AML-193 (cell line): ENCODE data around the gene ZNF620.
"Not testable (repeated sequence)": the region's sequence is repeated elsewhere in the genome, so short reads cannot be mapped to it uniquely, and the experiment has no call there.

Experiments
- DNase-seq, 2 experiments: peaks; one replicate each; lab custom pipeline; 2025; lab: John Stamatoyannopoulos, UW

ZNF620 gene

GRCh38 chr3:40502034-40502433, 3.8 kb upstream of the ZNF620 start:
- DNase-seq: no peak

- DNase-seq: peak in 1 of 2 experiments; percentile 3
Observed at GRCh38 chr3:40504636-40505430, 1.0 kb upstream of the ZNF620 start.

DNA sequence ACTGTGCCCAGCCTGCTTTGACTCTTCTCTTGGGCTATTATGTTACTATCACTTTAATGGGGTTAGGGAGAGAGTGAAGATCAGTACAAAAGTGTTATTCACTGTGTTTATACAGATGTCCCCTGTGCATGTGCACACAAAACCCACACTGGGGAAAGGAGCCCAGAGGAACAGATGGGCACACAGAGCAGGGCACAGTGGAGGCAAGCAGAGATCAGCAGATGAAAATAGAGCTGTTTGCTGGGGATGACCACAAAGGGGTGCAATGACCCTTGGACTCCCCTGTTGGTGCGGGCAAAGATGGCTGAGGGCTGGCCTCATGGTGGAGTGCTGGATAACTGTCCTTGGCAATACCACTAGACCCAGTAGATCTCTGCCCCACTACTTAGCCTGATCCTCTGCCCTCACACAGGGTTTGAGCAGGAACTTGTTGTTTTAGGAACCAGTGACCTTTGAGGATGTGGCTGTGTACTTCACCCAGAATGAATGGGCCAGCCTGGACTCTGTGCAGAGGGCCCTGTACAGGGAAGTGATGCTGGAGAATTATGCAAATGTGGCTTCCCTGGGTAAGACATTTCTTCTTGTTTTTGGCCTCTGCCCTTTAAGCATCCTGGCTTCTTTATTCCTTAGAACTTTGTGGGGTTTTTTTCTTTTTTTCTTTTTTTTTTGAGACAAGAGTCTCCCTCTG, 5.3 kb downstream of the ZNF620 start:
- DNase-seq: no peak

GRCh38 chr3:40516201-40516600, 10.4 kb downstream of the ZNF620 start:
- DNase-seq: no peak

DNA sequence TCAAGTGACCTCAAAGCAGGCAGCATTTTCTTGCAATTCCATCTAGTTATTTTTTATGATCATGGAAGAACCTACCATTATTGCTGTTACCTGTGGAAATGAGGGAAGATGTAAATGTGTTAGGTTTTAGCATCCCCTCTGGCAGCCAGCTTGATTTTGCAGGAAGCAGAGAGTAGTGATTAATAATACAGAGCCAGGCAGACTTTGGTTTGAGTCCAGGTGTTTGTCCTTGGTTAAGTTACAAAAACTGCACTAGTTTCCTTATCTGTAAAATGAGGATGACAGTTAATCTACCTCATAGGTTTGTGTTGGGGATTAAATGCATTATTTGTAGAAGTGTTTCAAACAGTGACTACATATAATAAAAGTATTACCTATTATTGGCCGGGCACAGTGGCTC, 12.2 kb downstream of the ZNF620 start:
- DNase-seq: no peak

GRCh38 chr3:40518848-40519247, 13.0 kb downstream of the ZNF620 start:
- no peak for DNase-seq

DNA sequence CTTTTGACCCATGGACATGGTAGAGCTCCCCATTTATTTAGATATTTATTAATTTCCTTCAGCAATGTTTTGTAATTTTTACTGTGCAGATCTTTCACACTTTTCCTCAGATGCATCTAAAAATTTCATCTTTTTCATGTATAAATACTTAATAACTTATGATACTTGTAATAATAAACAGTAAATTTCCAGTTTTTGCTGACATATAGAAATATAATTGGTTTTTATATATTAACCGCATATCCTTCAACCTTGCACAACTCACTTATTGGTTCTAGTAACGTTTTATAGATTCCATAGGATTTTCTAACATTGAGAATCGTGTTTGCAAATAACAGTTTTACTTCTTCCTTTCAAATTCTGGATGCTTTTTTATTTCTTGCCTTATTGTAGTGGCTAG, 15.4 kb downstream of the ZNF620 start:
- DNase-seq: no peak

GRCh38 chr3:40523781-40524180, 17.9 kb downstream of the ZNF620 start:
- DNase-seq: no peak

GRCh38 chr3:40524222-40524567, 18.4 kb downstream of the ZNF620 start:
- peak in 1 of 2 experiments; percentile 53 for DNase-seq

- peak; percentile 82 to 83 for DNase-seq
Observed at GRCh38 chr3:40524568-40525285, 18.9 kb downstream of the ZNF620 start, which contains the start of gene ZNF621. Gene ZNF621 (plus strand): TSS chr3:40524960. CDS start chr3:40525841, 881 bp downstream.

- DNase-seq: no peak
Observed at GRCh38 chr3:40528426-40528825, 22.6 kb downstream of the ZNF620 start.

GRCh38 chr3:40532252-40532651, 26.4 kb downstream of the ZNF620 start:
- DNase-seq: no peak

DNA sequence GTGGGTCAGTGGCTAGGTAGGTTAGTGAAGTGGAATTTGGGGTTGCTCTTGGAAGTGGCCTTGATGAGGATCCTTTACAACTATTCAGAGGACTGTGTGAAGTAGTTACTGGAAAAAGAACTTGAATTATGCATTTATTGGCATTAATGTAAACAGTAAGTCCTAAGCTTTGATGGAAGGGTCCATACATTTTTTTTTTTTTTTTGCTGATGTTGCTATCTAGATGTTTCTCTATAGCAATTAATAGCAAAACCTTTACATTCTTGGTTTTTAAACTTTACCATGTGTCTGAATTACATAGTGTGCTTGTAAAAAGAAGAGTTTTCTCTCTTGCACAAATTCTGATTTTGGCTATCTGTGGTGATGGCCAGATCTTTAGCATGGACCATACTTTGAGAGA, 28.4 kb downstream of the ZNF620 start:
- DNase-seq: no peak

- no peak for DNase-seq
Observed at GRCh38 chr3:40546816-40547215, 41.0 kb downstream of the ZNF620 start.

- DNase-seq: no peak
Observed at GRCh38 chr3:40550167-40550566, 44.3 kb downstream of the ZNF620 start.

DNA sequence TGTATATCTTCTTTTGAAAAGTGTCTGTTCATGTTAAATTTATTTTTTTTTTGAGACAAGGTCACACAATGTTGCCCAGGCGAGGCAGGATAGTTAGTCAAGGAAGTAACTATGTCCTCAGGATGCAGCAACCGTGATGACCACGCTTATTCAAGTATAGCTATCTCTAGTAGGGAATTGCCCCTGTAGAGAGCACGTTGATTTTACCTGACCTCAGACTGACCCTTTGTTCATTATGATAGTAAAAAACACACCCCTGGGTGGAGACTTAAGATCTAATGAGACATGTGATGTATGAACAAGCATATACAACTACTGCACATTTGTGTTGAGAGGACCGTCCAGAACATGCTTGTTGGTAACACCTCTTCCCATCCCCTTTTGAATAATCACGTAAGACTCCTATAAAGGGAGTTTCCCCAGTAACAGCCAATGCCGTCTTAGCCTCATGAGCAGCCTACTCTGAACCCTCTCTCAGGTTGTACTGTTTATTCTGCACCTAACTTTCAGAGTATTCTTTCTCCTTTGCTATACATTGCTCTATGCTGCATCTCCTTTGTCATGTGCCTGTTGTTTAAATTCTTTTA, 51.8 kb downstream of the ZNF620 start:
- no peak for DNase-seq

- not testable (repeated sequence) for DNase-seq
Observed at GRCh38 chr3:40562482-40562881, 56.6 kb downstream of the ZNF620 start.

DNA sequence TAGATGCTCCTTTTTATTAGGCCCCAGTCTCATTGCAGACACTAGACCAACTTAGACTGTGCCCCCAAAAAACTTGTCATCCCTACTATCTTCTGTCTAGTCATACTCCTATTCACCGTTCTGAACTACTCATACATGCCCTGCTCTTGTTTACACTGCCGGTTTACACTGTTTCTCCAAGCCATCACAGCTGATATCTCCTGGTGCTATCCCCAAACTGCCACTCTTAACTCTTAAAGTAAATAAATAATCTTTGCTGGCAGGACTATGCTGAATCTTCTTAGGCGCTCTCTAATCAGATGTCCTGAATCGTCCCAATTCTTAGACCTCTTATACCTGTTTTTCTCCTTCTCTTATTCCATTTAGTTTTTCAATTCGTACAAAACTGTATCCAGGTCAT, 59.8 kb downstream of the ZNF620 start:
- not testable (repeated sequence) for DNase-seq

DNA sequence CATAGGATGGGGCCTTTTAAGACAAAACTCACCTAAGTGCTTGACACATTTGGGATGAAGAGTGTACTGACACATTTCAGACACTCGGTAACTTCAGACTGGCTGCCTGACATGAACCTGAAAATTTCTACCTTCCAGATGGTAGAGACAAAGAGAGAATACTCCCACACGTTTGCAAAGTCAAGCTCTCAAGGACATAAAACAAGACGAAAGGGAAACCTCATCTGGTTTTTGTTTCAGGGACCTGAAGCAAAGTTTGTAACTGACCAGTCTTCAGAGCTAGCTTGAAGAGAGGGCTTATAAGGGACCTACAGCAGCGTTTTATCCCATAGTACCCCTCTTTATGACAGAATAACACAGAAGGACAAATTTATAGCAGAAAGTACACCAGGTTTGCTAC, 60.9 kb downstream of the ZNF620 start:
- no peak for DNase-seq
